Mucosa of stomach (tissue), 1 donor: ENCODE data around the gene GPR151.
"Not testable (repeated sequence)": the region's sequence is repeated elsewhere in the genome, so short reads cannot be mapped to it uniquely, and the experiment has no call there.

Experiments
- H3K27me3 ChIP-seq: one replicate; pipeline ENCODE4 v1.7.0; 2013; ENCODE audit warnings: mild to moderate bottlenecking, low read length; ENCODE audit not compliant: control insufficient read depth, insufficient read depth
- H3K36me3 ChIP-seq: one replicate; pipeline ENCODE4 v1.7.0; 2013; ENCODE audit warnings: low read length; ENCODE audit not compliant: control insufficient read depth, insufficient read depth
- H3K4me1 ChIP-seq: one replicate; pipeline ENCODE4 v1.7.0; 2013; ENCODE audit warnings: mild to moderate bottlenecking, low read length; ENCODE audit not compliant: control insufficient read depth, insufficient read depth
- H3K4me3 ChIP-seq: one replicate; pipeline ENCODE4 v1.7.0; 2013; ENCODE audit warnings: low read length
- H3K9ac ChIP-seq: one replicate; pipeline ENCODE4 v1.7.0; 2013; ENCODE audit warnings: mild to moderate bottlenecking, low read length, moderate library complexity
- H3K9me3 ChIP-seq: one replicate; pipeline ENCODE4 v1.7.0; 2013; ENCODE audit warnings: mild to moderate bottlenecking, low read length, moderate library complexity; ENCODE audit not compliant: control insufficient read depth
- donor health status: Pancreatic carcinoma.

Gene GPR151

GRCh38 chr5:146516151-146516475, at the start of gene GPR151:
Gene GPR151, minus strand, starts transcription at chr5:146516190. Its CDS starts 77 bp downstream, at chr5:146516113.
- Histone ChIP-seq H3K4me3 (no peak within 1 kb of the TSS), H3K9me3 (no peaks in the 10 kb centered on the region), H3K36me3 (no peaks in the 10 kb centered on the region)

GRCh38 chr5:146564007-146564762, 48.2 kb upstream of the GPR151 start:
- H3K36me3 ChIP-seq, result no peaks in the 10 kb centered on the region
- H3K4me1 ChIP-seq, result no peaks in the 10 kb centered on the region
- H3K9ac ChIP-seq, result no peak overlapping the region
- H3K27me3 ChIP-seq, result no peaks in the 10 kb centered on the region
- no peaks in the 10 kb centered on the region for H3K9me3 ChIP-seq
- H3K4me3 ChIP-seq, result no peak overlapping the region

More at GRCh38 chr5:146516151-146516475, at the start of gene GPR151:
- no peak within 1 kb of the TSS for H3K9ac ChIP-seq
- no peaks in the 10 kb centered on the region for H3K27me3 ChIP-seq
- no peaks in the 10 kb centered on the region for H3K4me1 ChIP-seq

- Histone ChIP-seq H3K9ac (no peak overlapping the region), H3K4me1 (no peaks in the 10 kb centered on the region), H3K9me3 (no peaks in the 10 kb centered on the region), H3K27me3 (no peaks in the 10 kb centered on the region), H3K4me3 (no peak overlapping the region), H3K36me3 (no peaks in the 10 kb centered on the region)
These were observed 46.5 kb upstream of the GPR151 start for GRCh38 chr5:146562461-146562860.

- Histone ChIP-seq H3K9me3 (no peaks in the 10 kb centered on the region), H3K36me3 (no peaks in the 10 kb centered on the region), H3K9ac (no peak overlapping the region), H3K4me3 (no peak overlapping the region), H3K27me3 (no peaks in the 10 kb centered on the region), H3K4me1 (no peaks in the 10 kb centered on the region)
These were observed 45.7 kb upstream of the GPR151 start for GRCh38 chr5:146561711-146562110.

GRCh38 chr5:146560205-146560812, 44.3 kb upstream of the GPR151 start:
- Histone ChIP-seq H3K36me3 (no peaks in the 10 kb centered on the region), H3K4me3 (no peak overlapping the region), H3K4me1 (no peaks in the 10 kb centered on the region), H3K9ac (no peak overlapping the region), H3K27me3 (no peaks in the 10 kb centered on the region), H3K9me3 (no peaks in the 10 kb centered on the region)

- H3K9ac ChIP-seq, H3K36me3 ChIP-seq, H3K4me1 ChIP-seq, H3K9me3 ChIP-seq, H3K4me3 ChIP-seq, H3K27me3 ChIP-seq: not testable (repeated sequence)
These were observed 40.9 kb upstream of the GPR151 start for GRCh38 chr5:146556884-146557283.

GRCh38 chr5:146553446-146553845, 37.5 kb upstream of the GPR151 start:
- Histone ChIP-seq H3K9me3 (no peaks in the 10 kb centered on the region), H3K4me1 (no peaks in the 10 kb centered on the region), H3K27me3 (no peaks in the 10 kb centered on the region), H3K4me3 (no peak overlapping the region), H3K36me3 (no peaks in the 10 kb centered on the region), H3K9ac (no peak overlapping the region)

- H3K9me3 ChIP-seq, result no peaks in the 10 kb centered on the region
- H3K36me3 ChIP-seq, result no peaks in the 10 kb centered on the region
- H3K4me1 ChIP-seq, result no peaks in the 10 kb centered on the region
- no peak overlapping the region for H3K9ac ChIP-seq
- no peak overlapping the region for H3K4me3 ChIP-seq
- no peaks in the 10 kb centered on the region for H3K27me3 ChIP-seq
These were observed 33.6 kb upstream of the GPR151 start for GRCh38 chr5:146549615-146550014.

GRCh38 chr5:146548781-146549449, 32.9 kb upstream of the GPR151 start:
- Histone ChIP-seq H3K36me3 (no peaks in the 10 kb centered on the region), H3K4me1 (no peaks in the 10 kb centered on the region), H3K27me3 (no peaks in the 10 kb centered on the region), H3K9me3 (no peaks in the 10 kb centered on the region), H3K4me3 (no peak overlapping the region), H3K9ac (no peak overlapping the region)

GRCh38 chr5:146544232-146544631, 28.2 kb upstream of the GPR151 start:
- Histone ChIP-seq H3K9ac (no peak overlapping the region), H3K36me3 (no peaks in the 10 kb centered on the region), H3K4me1 (peaks cover 4% of the 10 kb centered on the region), H3K9me3 (no peaks in the 10 kb centered on the region), H3K27me3 (no peaks in the 10 kb centered on the region), H3K4me3 (no peak overlapping the region)

- Histone ChIP-seq H3K4me1 (peaks cover 4% of the 10 kb centered on the region), H3K9me3 (no peaks in the 10 kb centered on the region), H3K9ac (no peak overlapping the region), H3K4me3 (no peak overlapping the region), H3K27me3 (no peaks in the 10 kb centered on the region), H3K36me3 (no peaks in the 10 kb centered on the region)
These were observed 26.2 kb upstream of the GPR151 start for GRCh38 chr5:146541958-146542849.
